Stimulated activated naive CD8-positive, alpha-beta T cell treated with anti-CD3 and anti-CD28 coated beads, Interleukin-15, Interleukin-2, amounts not matched to agents 100 ng/mL and 50 ng/mL, for 24 hours (primary cell): Measurements from ENCODE around the gene TSC1.
A peak's percentile ranks its signal among the peaks of the same experiment; 100 is the strongest.

Experiments used
- H3K27ac Mint-ChIP-seq: one replicate; pipeline ENCODE4 v1.8.0; 2021; ENCODE audit warnings: mild to moderate bottlenecking, mixed read lengths
- H3K27me3 Mint-ChIP-seq: one replicate; pipeline ENCODE4 v1.8.0; 2021; ENCODE audit warnings: mixed read lengths
- H3K36me3 Mint-ChIP-seq: one replicate; pipeline ENCODE4 v1.8.0; 2021; ENCODE audit warnings: low read depth, mixed read lengths
- H3K4me1 Mint-ChIP-seq: one replicate; pipeline ENCODE4 v1.8.0; 2021; ENCODE audit warnings: low read depth, mixed read lengths
- H3K4me3 Mint-ChIP-seq: one replicate; pipeline ENCODE4 v1.8.0; 2021; ENCODE audit warnings: mild to moderate bottlenecking, mixed read lengths
- H3K9me3 Mint-ChIP-seq: one replicate; pipeline ENCODE4 v1.8.0; 2021; ENCODE audit warnings: mixed read lengths

The TSC1 gene

DNA sequence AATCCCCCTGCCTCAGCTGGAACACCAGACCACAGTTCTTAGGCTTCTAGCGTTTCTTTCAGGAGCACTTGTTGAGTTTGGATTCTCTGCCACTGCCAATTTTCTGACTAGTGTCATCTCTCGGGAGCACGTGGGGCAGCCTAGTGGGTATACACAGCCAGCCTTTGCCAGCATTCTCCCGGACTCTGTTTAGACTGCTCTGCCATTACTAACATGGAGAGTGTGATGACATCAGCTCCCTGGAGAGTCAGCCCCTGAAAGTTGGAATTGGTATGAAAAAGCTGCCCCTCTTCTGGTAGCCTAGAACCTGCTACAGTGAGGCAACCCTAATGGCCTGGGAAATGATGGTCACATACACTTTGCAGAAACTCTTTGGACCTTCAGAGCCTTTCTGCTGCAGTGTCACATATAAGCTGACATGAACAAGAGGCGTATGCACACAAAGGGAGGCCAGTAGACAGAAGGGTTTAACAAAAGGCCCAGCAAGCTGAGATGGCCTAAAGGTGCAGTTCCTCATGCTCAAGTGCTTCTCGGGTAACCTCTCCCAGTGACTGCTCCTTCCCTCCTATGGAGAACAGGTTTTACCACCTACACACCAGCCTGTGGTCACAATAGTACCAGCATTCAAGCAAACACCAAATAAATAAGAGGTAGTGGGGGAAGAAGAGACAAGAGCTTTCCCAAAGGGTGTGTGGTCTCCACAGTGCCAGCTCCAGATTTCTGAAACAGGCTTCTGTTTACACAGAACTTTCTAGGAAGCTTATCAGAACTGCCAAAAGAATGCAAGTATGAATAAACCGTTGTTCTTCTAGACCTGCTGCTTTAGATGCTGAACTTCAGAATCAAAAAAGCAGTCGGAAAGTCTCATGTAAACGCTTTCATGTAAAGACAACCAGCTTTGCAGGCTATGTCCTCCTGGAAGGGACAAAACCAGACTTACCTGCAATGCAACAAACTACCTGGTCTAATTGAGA is 49.3 kb downstream of the TSC1 start:
- Mint-ChIP-seq H3K4me3 (no peak overlapping the region), H3K4me1 (no peaks in the 10 kb centered on the region), H3K27ac (no peak overlapping the region), H3K9me3 (no peaks in the 10 kb centered on the region), H3K36me3 (peaks cover 27% of the 10 kb centered on the region), H3K27me3 (no peaks in the 10 kb centered on the region)

- no peak overlapping the region for H3K27ac Mint-ChIP-seq
- peaks cover 23% of the 10 kb centered on the region for H3K36me3 Mint-ChIP-seq
- H3K27me3 Mint-ChIP-seq, result no peaks in the 10 kb centered on the region
- no peak overlapping the region for H3K4me3 Mint-ChIP-seq
- no peaks in the 10 kb centered on the region for H3K9me3 Mint-ChIP-seq
- H3K4me1 Mint-ChIP-seq, result no peaks in the 10 kb centered on the region
These were observed 50.1 kb downstream of the TSC1 start for GRCh38 chr9:132894346-132894745.

GRCh38 chr9:132892400-132892799 is 52.0 kb downstream of the TSC1 start:
- Mint-ChIP-seq H3K36me3 (peaks cover 15% of the 10 kb centered on the region), H3K9me3 (no peaks in the 10 kb centered on the region), H3K27me3 (no peaks in the 10 kb centered on the region), H3K4me3 (no peak overlapping the region), H3K27ac (no peak overlapping the region), H3K4me1 (peaks cover 9% of the 10 kb centered on the region)

GRCh38 chr9:132888151-132888550 is 56.3 kb downstream of the TSC1 start:
- no peaks in the 10 kb centered on the region for H3K36me3 Mint-ChIP-seq
- no peaks in the 10 kb centered on the region for H3K27me3 Mint-ChIP-seq
- H3K27ac Mint-ChIP-seq, result no peak overlapping the region
- H3K4me1 Mint-ChIP-seq, result peaks cover 18% of the 10 kb centered on the region
- no peaks in the 10 kb centered on the region for H3K9me3 Mint-ChIP-seq
- H3K4me3 Mint-ChIP-seq, result no peak overlapping the region

GRCh38 chr9:132887181-132888120 is 57.0 kb downstream of the TSC1 start:
- Mint-ChIP-seq H3K4me3 (no peak overlapping the region), H3K27me3 (no peaks in the 10 kb centered on the region), H3K27ac (no peak overlapping the region), H3K4me1 (peaks cover 23% of the 10 kb centered on the region), H3K36me3 (no peaks in the 10 kb centered on the region), H3K9me3 (no peaks in the 10 kb centered on the region)

DNA sequence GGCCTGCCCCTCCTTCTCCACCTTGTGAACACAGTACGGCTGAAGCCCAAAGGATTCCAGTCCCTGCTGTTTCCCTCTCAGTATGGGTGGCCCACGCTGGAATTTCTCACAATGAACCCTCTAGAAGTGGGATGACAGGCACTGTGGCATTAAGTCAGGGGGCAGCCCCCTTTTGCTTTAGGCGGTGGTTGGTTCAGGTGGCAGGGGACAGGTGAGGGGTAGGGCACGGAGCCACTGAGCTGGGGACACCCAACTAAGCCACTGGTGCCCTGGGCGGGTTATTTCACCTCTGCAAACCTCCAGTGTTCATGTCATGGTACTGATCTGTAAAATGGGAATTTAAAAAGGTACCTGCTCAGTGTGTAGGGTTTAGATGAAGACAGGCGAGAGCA is 58.1 kb downstream of the TSC1 start:
- Mint-ChIP-seq H3K36me3 (no peaks in the 10 kb centered on the region), H3K27ac (no peak overlapping the region), H3K27me3 (no peaks in the 10 kb centered on the region), H3K4me3 (no peak overlapping the region), H3K4me1 (peaks cover 23% of the 10 kb centered on the region), H3K9me3 (no peaks in the 10 kb centered on the region)

DNA sequence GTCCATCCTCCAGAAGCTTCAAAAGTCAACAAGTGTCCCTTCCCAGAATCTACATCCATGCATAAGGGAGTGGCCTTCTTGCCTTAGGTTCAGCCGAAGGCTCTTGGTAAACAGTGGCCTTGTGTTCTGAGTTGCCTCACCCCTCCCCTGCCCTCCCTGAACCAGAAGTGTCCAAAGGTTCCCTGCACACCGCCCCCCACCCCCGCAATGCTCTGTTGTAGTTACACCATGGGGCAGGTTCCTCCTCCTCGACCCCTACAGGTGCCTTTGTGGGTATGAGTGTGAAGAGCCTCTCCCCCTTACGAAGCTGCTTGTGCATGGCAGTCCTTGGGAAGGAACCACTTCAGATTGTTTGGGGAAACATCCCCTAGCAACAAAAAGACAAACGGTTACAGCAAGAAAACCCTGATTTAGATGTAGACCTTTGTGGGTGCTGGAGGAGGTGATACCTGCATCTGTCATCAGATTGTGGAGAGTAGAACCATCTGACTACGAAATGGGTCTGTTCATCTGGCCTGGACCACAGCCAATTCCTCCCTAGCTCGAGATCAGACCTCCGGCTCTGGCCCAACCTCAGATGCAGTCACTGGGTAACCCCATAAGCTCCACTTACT is 58.6 kb downstream of the TSC1 start:
- H3K27ac Mint-ChIP-seq, result no peak overlapping the region
- H3K4me3 Mint-ChIP-seq, result no peak overlapping the region
- H3K4me1 Mint-ChIP-seq, result peaks cover 23% of the 10 kb centered on the region
- no peaks in the 10 kb centered on the region for H3K36me3 Mint-ChIP-seq
- no peaks in the 10 kb centered on the region for H3K9me3 Mint-ChIP-seq
- no peaks in the 10 kb centered on the region for H3K27me3 Mint-ChIP-seq

DNA sequence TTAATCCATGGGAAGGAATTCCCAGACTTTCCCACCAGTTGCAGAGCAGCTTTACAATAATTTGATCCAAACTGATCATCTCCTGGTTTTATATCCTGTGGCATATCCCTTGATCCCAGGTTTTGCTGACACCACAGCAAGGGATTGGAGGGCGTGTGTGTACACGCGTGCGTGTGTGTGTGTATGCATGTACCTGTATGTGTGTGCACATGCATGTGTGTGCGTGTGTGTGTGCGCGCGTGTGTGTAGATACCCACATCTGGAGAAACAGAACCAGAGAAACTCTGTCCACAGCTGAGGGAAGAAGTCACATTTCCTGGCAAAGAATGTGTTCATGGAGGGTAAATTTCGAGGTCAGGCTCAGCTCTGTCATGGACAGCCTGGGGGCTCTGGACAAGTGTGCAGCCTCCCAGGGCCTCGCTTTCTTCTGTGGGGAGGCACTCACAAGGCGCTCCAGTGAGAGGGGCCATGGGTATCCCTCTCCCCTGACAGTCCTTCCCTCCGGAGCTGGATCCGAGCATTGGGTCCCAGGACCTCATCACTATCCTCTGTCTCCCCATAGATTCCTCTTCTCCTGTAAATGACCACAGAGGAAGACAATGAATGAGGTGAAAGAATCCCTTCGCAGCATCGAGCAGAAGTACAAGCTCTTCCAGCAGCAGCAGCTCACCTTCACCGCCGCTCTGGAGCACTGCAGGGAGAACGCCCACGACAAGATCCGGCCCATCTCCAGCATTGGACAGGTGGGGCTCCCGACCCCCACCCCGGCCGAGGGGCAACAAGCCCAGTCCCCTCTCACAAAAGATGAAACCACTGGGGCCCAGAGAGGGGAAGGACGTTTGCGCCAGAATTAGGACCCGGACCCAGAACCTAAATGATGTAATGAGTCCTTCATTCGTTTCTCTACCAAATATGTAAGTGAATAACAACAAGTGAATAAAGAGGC is 60.8 kb downstream of the TSC1 start:
- Mint-ChIP-seq H3K27ac (no peak overlapping the region), H3K36me3 (no peaks in the 10 kb centered on the region), H3K4me1 (peaks cover 31% of the 10 kb centered on the region), H3K9me3 (no peaks in the 10 kb centered on the region), H3K4me3 (no peak overlapping the region), H3K27me3 (no peaks in the 10 kb centered on the region)

GRCh38 chr9:132882616-132883015 is 61.8 kb downstream of the TSC1 start:
- H3K27me3 Mint-ChIP-seq, result no peaks in the 10 kb centered on the region
- H3K27ac Mint-ChIP-seq, result peak overlapping the region; percentile 40
- H3K4me3 Mint-ChIP-seq, result no peak overlapping the region
- H3K36me3 Mint-ChIP-seq, result no peaks in the 10 kb centered on the region
- peaks cover 26% of the 10 kb centered on the region for H3K4me1 Mint-ChIP-seq
- H3K9me3 Mint-ChIP-seq, result no peaks in the 10 kb centered on the region

DNA sequence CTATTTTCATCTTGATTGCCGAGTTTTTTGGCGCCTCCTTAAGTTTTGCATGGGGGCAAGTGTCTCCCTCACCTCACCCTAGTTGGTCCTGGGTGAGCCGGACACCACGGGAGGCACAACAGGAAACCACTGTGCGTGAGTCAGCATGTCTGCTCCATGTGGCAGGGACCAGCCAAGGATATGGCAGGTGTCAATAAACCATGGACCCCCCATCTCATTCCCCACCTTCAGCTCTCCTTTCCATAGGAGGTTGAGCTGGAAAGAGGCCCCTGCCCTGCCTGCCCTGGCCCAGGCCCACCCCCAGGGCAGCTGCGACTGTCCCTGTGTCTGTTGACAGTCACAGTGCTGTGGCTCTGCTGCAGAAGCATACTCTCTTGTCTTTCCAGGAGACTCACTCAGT is 62.6 kb downstream of the TSC1 start:
- Mint-ChIP-seq H3K27ac (no peak overlapping the region), H3K9me3 (no peaks in the 10 kb centered on the region), H3K4me1 (peaks cover 29% of the 10 kb centered on the region), H3K4me3 (no peak overlapping the region), H3K36me3 (no peaks in the 10 kb centered on the region), H3K27me3 (no peaks in the 10 kb centered on the region)

DNA sequence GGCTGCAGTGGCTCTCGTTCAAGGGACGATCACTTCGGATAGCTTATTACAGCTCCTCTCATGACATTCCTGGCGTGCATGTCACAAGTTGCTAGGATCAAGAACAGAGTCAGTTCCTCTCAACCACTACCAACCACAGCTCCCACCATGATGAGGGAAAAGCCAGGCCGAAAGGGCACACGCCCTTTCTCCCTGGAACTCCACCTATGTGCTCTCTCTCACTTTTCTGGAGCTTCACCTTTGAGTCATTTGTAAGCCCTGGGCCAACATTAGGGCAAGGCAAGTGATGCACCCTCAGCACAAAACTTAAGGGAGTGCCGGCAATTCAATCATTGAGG is 64.1 kb downstream of the TSC1 start:
- Mint-ChIP-seq H3K9me3 (no peaks in the 10 kb centered on the region), H3K4me1 (peaks cover 21% of the 10 kb centered on the region), H3K4me3 (no peak overlapping the region), H3K27me3 (no peaks in the 10 kb centered on the region), H3K36me3 (no peaks in the 10 kb centered on the region), H3K27ac (peak overlapping the region; percentile 10)

- Mint-ChIP-seq H3K9me3 (no peaks in the 10 kb centered on the region), H3K4me1 (peaks cover 21% of the 10 kb centered on the region), H3K4me3 (peak overlapping the region; percentile 79), H3K27me3 (no peaks in the 10 kb centered on the region), H3K27ac (peak overlapping the region; percentile 65), H3K36me3 (no peaks in the 10 kb centered on the region)
These were observed 64.7 kb downstream of the TSC1 start for GRCh38 chr9:132879457-132880323.

GRCh38 chr9:132878695-132879456 is 65.5 kb downstream of the TSC1 start, which contains the start of gene SPACA9:
TSS of gene SPACA9 (plus strand) at chr9:132878898. CDS start at chr9:132883948, 5,050 bp downstream.
- Mint-ChIP-seq H3K27ac (peak within 1 kb of the TSS; percentile 65), H3K36me3 (no peaks in the 10 kb centered on the region), H3K27me3 (no peaks in the 10 kb centered on the region), H3K4me3 (peak within 1 kb of the TSS; percentile 79), H3K9me3 (no peaks in the 10 kb centered on the region), H3K4me1 (peaks cover 21% of the 10 kb centered on the region)
